ENCODE measurements around the gene GADD45A. TPM values are rescaled to one million over a fixed set of nuclear protein-coding genes. Genes with fewer than 3 reads are reported as not detected.

The GADD45A gene
- total RNA-seq, 1 experiment from 2014 or later, result 34.5 TPM

- POLR2A ChIA-PET, result interaction anchor here (1.7 kb wide), 1 partner anchor 11 kb away, joined by 6 read pairs; the partner anchor contains the start of gene GADD45A
- peaks cover 10% of the 10 kb centered on the region; the same call in 1 of the 2 replicates for H3K4me1 Mint-ChIP-seq
Measured at GRCh38 chr1:67673468-67674201, 11.4 kb upstream of the GADD45A start.

DNA sequence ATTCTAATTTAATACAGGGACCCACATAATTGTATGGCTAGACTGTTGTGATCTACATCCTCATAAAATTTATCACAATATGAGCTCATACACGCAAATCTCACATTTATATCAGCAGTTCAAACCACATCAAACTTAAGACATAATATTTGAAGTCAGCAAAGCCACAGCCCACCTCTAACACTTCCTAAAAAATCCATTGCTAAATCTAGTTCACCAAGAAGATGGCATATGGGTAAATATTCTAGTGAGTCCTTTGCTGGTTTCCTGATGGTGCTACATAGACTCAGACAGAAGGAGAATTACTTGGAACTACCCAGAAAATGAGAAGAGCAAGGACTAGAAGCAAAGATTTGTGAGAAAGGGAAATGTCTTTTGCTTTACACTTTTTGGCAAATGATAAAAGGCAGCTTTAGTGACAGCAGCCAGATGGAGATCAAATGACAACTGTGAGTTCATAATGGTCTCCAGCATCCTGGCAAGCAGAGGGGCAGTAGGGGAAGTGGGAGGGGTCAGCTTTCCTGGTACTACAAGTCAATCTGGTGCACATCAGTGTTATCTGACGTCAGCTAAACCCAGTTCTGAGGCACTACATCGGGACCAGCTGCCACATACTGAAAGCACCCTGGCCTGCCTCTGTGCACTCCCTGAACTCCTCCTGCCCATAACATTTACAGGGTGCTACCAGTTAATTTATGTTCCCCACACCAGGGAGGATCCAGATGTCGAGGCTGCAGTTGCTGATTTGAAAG lies 10.6 kb upstream of the GADD45A start:
- POLR2A ChIA-PET, result interaction anchor here (1.7 kb wide), 1 partner anchor 10 kb away, joined by 6 read pairs; the partner anchor contains the start of gene GADD45A

More at GRCh38 chr1:67673468-67674201, 11.4 kb upstream of the GADD45A start:
- no peaks in the 10 kb centered on the region for H3K36me3 Mint-ChIP-seq
- H3K27ac Mint-ChIP-seq, result no peak overlapping the region
- no peaks in the 10 kb centered on the region for H3K9me3 Mint-ChIP-seq
- no peak overlapping the region for H3K4me3 Mint-ChIP-seq
- peaks cover 6% of the 10 kb centered on the region; the same call in 1 of the 2 replicates for H3K27me3 Mint-ChIP-seq (ENCODE audit: low read depth)
- DNase-seq (ENCODE audit: low spot score) (no peak), ATAC-seq (no peak)
- TF ChIP-seq TCF7 (CRISPR knock-in tag; IDR thresholded peaks at IDR 0.05; ENCODE audit: low read depth) (no peak), NR1H2 (CRISPR knock-in tag; IDR thresholded peaks at IDR 0.05) (no peak), NFYB (CRISPR knock-in tag; conservative IDR thresholded peaks at IDR 0.05; ENCODE audit: low read depth) (no peak), ZNF416 (CRISPR knock-in tag; IDR thresholded peaks at IDR 0.05) (no peak), NFE2L1 (CRISPR knock-in tag; IDR thresholded peaks at IDR 0.05) (no peak), ZNF232 (CRISPR knock-in tag; IDR thresholded peaks at IDR 0.05) (no peak), JUN (CRISPR knock-in tag; IDR thresholded peaks at IDR 0.05) (no peak), NFATC4 (CRISPR knock-in tag; IDR thresholded peaks at IDR 0.05) (no peak), IRF1 (CRISPR knock-in tag; IDR thresholded peaks at IDR 0.05) (no peak), TP53 (CRISPR knock-in tag; IDR thresholded peaks at IDR 0.05) (no peak), PREB (CRISPR knock-in tag; IDR thresholded peaks at IDR 0.05; ENCODE audit: borderline replicate concordance) (no peak)
- CTCF ChIA-PET, result interaction anchor here (1.3 to 1.7 kb wide), 2 partner anchors 27 to 112 kb away, joined by 6 read pairs; no protein-coding TSS in a partner anchor

DNA sequence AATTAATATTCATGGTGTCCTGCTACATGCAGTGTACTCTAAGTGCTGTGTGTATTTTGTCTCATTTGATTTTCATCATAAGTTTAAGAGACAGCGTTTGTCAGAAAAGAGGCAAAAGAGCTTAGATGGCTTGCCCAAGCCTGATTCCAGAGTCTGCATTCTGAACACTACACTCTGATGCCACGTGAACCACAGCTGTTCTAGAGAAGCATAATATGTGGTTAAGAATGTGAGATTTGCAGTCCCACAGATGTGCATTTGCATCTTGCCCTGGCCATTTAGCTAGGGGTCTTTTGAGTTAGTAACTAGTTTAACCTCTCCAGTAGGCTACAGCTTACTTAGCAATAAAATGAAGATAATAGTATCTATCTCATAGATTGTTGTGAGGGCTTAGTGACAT lies 9.2 kb upstream of the GADD45A start:
- ATAC-seq (no peak), DNase-seq (ENCODE audit: low spot score) (no peak)
- Mint-ChIP-seq H3K4me1 (peaks cover 10% of the 10 kb centered on the region; the same call in 1 of the 2 replicates), H3K9me3 (no peaks in the 10 kb centered on the region), H3K36me3 (no peaks in the 10 kb centered on the region), H3K4me3 (no peak overlapping the region), H3K27ac (no peak overlapping the region), H3K27me3 (ENCODE audit: low read depth) (peaks cover 3% of the 10 kb centered on the region; the same call in 1 of the 2 replicates)
- POLR2A ChIA-PET, result no interaction called here
- CTCF ChIA-PET, result interaction anchor here (1.2 to 2.3 kb wide), 2 partner anchors 84 to 106 kb away, joined by 3 to 7 read pairs; no protein-coding TSS in a partner anchor
- TF ChIP-seq ATF1 (CRISPR knock-in tag; IDR thresholded peaks at IDR 0.05) (no peak), ZBTB21 (CRISPR knock-in tag; IDR thresholded peaks at IDR 0.05; ENCODE audit: borderline replicate concordance) (no peak), ESRRA (CRISPR knock-in tag; IDR thresholded peaks at IDR 0.05; ENCODE audit: borderline replicate concordance) (no peak), SMAD3 (CRISPR knock-in tag; IDR thresholded peaks at IDR 0.05; ENCODE audit: borderline replicate concordance) (no peak)
- TF ChIP-seq, protein P1, sequence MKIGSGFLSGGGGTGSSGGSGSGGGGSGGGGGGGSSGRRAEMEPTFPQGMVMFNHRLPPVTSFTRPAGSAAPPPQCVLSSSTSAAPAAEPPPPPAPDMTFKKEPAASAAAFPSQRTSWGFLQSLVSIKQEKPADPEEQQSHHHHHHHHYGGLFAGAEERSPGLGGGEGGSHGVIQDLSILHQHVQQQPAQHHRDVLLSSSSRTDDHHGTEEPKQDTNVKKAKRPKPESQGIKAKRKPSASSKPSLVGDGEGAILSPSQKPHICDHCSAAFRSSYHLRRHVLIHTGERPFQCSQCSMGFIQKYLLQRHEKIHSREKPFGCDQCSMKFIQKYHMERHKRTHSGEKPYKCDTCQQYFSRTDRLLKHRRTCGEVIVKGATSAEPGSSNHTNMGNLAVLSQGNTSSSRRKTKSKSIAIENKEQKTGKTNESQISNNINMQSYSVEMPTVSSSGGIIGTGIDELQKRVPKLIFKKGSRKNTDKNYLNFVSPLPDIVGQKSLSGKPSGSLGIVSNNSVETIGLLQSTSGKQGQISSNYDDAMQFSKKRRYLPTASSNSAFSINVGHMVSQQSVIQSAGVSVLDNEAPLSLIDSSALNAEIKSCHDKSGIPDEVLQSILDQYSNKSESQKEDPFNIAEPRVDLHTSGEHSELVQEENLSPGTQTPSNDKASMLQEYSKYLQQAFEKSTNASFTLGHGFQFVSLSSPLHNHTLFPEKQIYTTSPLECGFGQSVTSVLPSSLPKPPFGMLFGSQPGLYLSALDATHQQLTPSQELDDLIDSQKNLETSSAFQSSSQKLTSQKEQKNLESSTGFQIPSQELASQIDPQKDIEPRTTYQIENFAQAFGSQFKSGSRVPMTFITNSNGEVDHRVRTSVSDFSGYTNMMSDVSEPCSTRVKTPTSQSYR (CRISPR knock-in tag; IDR thresholded peaks at IDR 0.05), result no peak

More for the DNA sequence above, 10.6 kb upstream of the GADD45A start:
- DNase-seq (ENCODE audit: low spot score), result no peak
- H3K9me3 Mint-ChIP-seq, result no peaks in the 10 kb centered on the region
- peaks cover 10% of the 10 kb centered on the region; the same call in 1 of the 2 replicates for H3K4me1 Mint-ChIP-seq
- CTCF ChIA-PET, result interaction anchor here (0.9 to 2.3 kb wide), 6 partner anchors 11 to 179 kb away, joined by 3 to 7 read pairs (median 6); partner anchors contain the start of gene GADD45A
- no peak overlapping the region for H3K4me3 Mint-ChIP-seq
- no peak overlapping the region for H3K27ac Mint-ChIP-seq
- no peaks in the 10 kb centered on the region for H3K36me3 Mint-ChIP-seq
- TF ChIP-seq IRF1 (CRISPR knock-in tag; IDR thresholded peaks at IDR 0.05), result no peak
- TF ChIP-seq USF1 (CRISPR knock-in tag; IDR thresholded peaks at IDR 0.05), result no peak
- peaks cover 6% of the 10 kb centered on the region; the same call in 1 of the 2 replicates for H3K27me3 Mint-ChIP-seq (ENCODE audit: low read depth)
- peak; percentile 76 for ATAC-seq

Data from WTC11 (cell line).